H9 (cell line): ENCODE results near the gene TMPRSS5. TPM values are rescaled to one million over a fixed set of nuclear protein-coding genes. Genes with fewer than 3 reads are reported as not detected.

Source experiments
- DNase-seq: peaks from one replicate; pipeline ENCODE4 v3.0.0-alpha.2; 2017
- H2AFZ ChIP-seq: one replicate; pipeline ENCODE4 v1.6.1; 2013; ENCODE audit warnings: mild to moderate bottlenecking, low read length, control low read depth, moderate library complexity
- H2AK5ac ChIP-seq: 2 replicates; pipeline ENCODE4 v1.6.1; 2013; ENCODE audit warnings: low read length, control low read depth, mixed read lengths; ENCODE audit not compliant: insufficient read length
- H2BK120ac ChIP-seq: one replicate; pipeline ENCODE4 v1.6.1; 2013; ENCODE audit warnings: low read depth, mild to moderate bottlenecking, low read length, control low read depth, inconsistent platforms; ENCODE audit not compliant: poor library complexity, severe bottlenecking
- H2BK12ac ChIP-seq: 2 replicates; pipeline ENCODE4 v1.6.1; 2013; ENCODE audit warnings: low read length, control low read depth, mixed read lengths, low read depth; ENCODE audit not compliant: insufficient read length
- H2BK15ac ChIP-seq: 2 replicates; pipeline ENCODE4 v1.6.1; 2013; ENCODE audit warnings: low read depth, low read length, control low read depth
- H2BK20ac ChIP-seq: one replicate; pipeline ENCODE4 v1.6.1; 2013; ENCODE audit warnings: low read depth, mild to moderate bottlenecking, low read length, control low read depth, inconsistent platforms; ENCODE audit not compliant: poor library complexity, severe bottlenecking
- H2BK5ac ChIP-seq: 2 replicates; pipeline ENCODE4 v1.6.1; 2013; ENCODE audit warnings: low read length, control low read depth, mixed read lengths; ENCODE audit not compliant: insufficient read length
- H3K14ac ChIP-seq: 2 replicates; pipeline ENCODE4 v1.6.1; 2013; ENCODE audit warnings: low read length, control low read depth; ENCODE audit not compliant: insufficient read depth
- H3K18ac ChIP-seq: 2 replicates; pipeline ENCODE4 v1.6.1; 2013; ENCODE audit warnings: low read depth, mild to moderate bottlenecking, mixed read lengths, low read length, control low read depth; ENCODE audit not compliant: insufficient read length
- H3K23ac ChIP-seq: 2 replicates; pipeline ENCODE4 v1.6.1; 2013; ENCODE audit warnings: low read length, control low read depth, mixed read lengths, low read depth; ENCODE audit not compliant: insufficient read length
- H3K23me2 ChIP-seq: 2 replicates; pipeline ENCODE4 v1.6.1; 2013; ENCODE audit warnings: low read depth, mild to moderate bottlenecking, mixed read lengths, low read length, control low read depth; ENCODE audit not compliant: insufficient read length, poor library complexity, severe bottlenecking
- H3K27ac ChIP-seq: 2 replicates; pipeline ENCODE4 v1.5.1; 2013; ENCODE audit warnings: low read length, control low read depth, mixed read lengths, low read depth; ENCODE audit not compliant: insufficient read length
- H3K27me3 ChIP-seq: 2 replicates; pipeline ENCODE4 v1.6.1; 2013; ENCODE audit warnings: low read length, control low read depth, inconsistent platforms; ENCODE audit not compliant: insufficient read depth
- H3K4ac ChIP-seq: 2 replicates; pipeline ENCODE4 v1.6.1; 2013; ENCODE audit warnings: low read depth, mild to moderate bottlenecking, control low read depth, inconsistent platforms, low read length, moderate library complexity
- H3K4me1 ChIP-seq: 2 replicates; pipeline ENCODE4 v1.6.1; 2013; ENCODE audit warnings: low read length, control low read depth, inconsistent platforms; ENCODE audit not compliant: insufficient read depth
- H3K4me2 ChIP-seq: 2 replicates; pipeline ENCODE4 v1.6.1; 2013; ENCODE audit warnings: low read length, control low read depth, mixed read lengths; ENCODE audit not compliant: insufficient read length, insufficient read depth
- H3K56ac ChIP-seq: 2 replicates; pipeline ENCODE4 v1.6.1; 2013; ENCODE audit warnings: low read depth, mild to moderate bottlenecking, mixed read lengths, low read length, control low read depth; ENCODE audit not compliant: insufficient read length
- H3K79me1 ChIP-seq: 2 replicates; pipeline ENCODE4 v1.6.1; 2013; ENCODE audit warnings: low read depth, mild to moderate bottlenecking, moderate library complexity, low read length, control low read depth, inconsistent platforms; ENCODE audit not compliant: insufficient read depth, poor library complexity, severe bottlenecking
- H3K79me2 ChIP-seq: 2 replicates; pipeline ENCODE4 v1.6.1; 2013; ENCODE audit warnings: low read length, control low read depth, inconsistent platforms; ENCODE audit not compliant: insufficient read depth
- H3K9ac ChIP-seq: 2 replicates; pipeline ENCODE4 v1.6.1; 2013; ENCODE audit warnings: low read length, control low read depth, mixed read lengths; ENCODE audit not compliant: insufficient read length; ENCODE audit errors: extremely low read depth
- H3K9me3 ChIP-seq: one replicate; pipeline ENCODE4 v1.6.1; 2013; ENCODE audit warnings: low read depth, low read length, inconsistent platforms; ENCODE audit not compliant: control insufficient read depth
- H3T11ph ChIP-seq: one replicate; pipeline ENCODE4 v1.6.1; 2013; ENCODE audit warnings: mild to moderate bottlenecking, low read length, control low read depth, inconsistent platforms
- H4K20me1 ChIP-seq: one replicate; pipeline ENCODE4 v1.6.1; 2013; ENCODE audit not compliant: control insufficient read depth, insufficient read length, insufficient read depth
- H4K5ac ChIP-seq: 2 replicates; pipeline ENCODE4 v1.6.1; 2013; ENCODE audit warnings: low read depth, mild to moderate bottlenecking, mixed read lengths, low read length, control low read depth; ENCODE audit not compliant: insufficient read length
- H4K8ac ChIP-seq: replicated peaks from 2 replicates; pipeline ENCODE4 v1.6.1; 2013; ENCODE audit warnings: low read length, control low read depth, mixed read lengths, low read depth; ENCODE audit not compliant: insufficient read length
- H4K91ac ChIP-seq: 2 replicates; pipeline ENCODE4 v1.6.1; 2013; ENCODE audit warnings: low read depth, mild to moderate bottlenecking, moderate library complexity, mixed read lengths, low read length, control low read depth; ENCODE audit not compliant: insufficient read length
- H3K27ac Mint-ChIP-seq, 3 experiments: 2 replicates in 2 of 3; 3 replicates in 1 of 3; pipeline ENCODE4 v1.8.0; 2020 to 2021; ENCODE audit warnings: mixed read lengths in 3 of 3, mild to moderate bottlenecking in 1 of 3, moderate library complexity in 1 of 3
- H3K27me3 Mint-ChIP-seq: 2 replicates; pipeline ENCODE4 v1.8.0; 2021; ENCODE audit warnings: low read depth, mild to moderate bottlenecking, moderate library complexity, mixed read lengths
- H3K36me3 Mint-ChIP-seq, 3 experiments: 2 replicates in 2 of 3; 3 replicates in 1 of 3; pipeline ENCODE4 v1.8.0; 2020 to 2021; ENCODE audit warnings: low read depth in 3 of 3, mixed read lengths in 3 of 3; ENCODE audit not compliant: insufficient read depth in 1 of 3
- H3K4me1 Mint-ChIP-seq, 2 experiments: 2 replicates each; pipeline ENCODE4 v1.8.0; 2020; ENCODE audit warnings: mixed read lengths in 2 of 2
- H3K4me3 Mint-ChIP-seq, 2 experiments: 2 replicates in 1 of 2; 3 replicates in 1 of 2; pipeline ENCODE4 v1.8.0; 2020 to 2021; ENCODE audit warnings: mild to moderate bottlenecking in 2 of 2, mixed read lengths in 2 of 2, moderate library complexity in 1 of 2
- H3K9me3 Mint-ChIP-seq, 2 experiments: 2 replicates in 1 of 2; 3 replicates in 1 of 2; pipeline ENCODE4 v1.8.0; 2020; ENCODE audit warnings: mild to moderate bottlenecking in 2 of 2, mixed read lengths in 2 of 2, moderate library complexity in 1 of 2
- WGBS: extraction: QIAGEN DNeasy Blood & Tissue Kit; methylation state at CpG from one replicate; pipeline ENCODE4 v1.1.7; 2013; ENCODE audit warnings: missing lambda C conversion rate, low lambda C conversion rate, mixed read lengths; ENCODE audit not compliant: insufficient read length; ENCODE audit errors: extremely low coverage; 5-methylcytosine and 5-hydroxymethylcytosine counted together
- total RNA-seq: library from RNA; stranded (reverse); gene quantifications from 2 replicates; pipeline ENCODE4 v1.2.1, GENCODE V29; 2021
- TF ChIP-seq, protein P1 (sequence below): fragments of 200-600 bp; sonication (generic); conservative IDR thresholded peaks from 3 replicates; pipeline ENCODE4 v1.8.0; 2021; ENCODE audit warnings: antibody characterized with exemption, mild to moderate bottlenecking

TMPRSS5 gene
- total RNA-seq, 1 experiment from 2014 or later: 0.37 TPM

DNA sequence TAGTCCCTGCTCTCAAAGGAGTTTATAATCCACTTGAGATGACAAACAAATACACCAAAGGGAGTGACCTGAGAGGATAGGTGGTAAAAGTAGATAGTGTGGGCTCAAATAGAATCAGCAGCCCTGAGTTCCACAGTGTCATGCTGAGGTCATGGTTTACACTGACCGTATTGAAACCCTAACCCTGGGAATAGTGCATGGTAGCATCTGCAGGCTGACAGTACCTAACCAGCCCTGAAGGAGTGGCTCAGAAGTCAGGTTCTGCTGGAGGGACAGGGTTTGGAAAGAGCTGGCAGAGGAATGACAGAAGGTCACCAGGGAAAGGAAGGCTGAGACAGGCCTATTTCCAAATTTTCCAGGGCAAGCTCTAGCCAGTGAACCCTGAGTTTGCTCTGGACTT lies 9.2 kb upstream of the TMPRSS5 start:
- Mint-ChIP-seq H3K27ac (no peak overlapping the region), H3K9me3 (peaks cover 5 to 7% of the 10 kb centered on the region in 2 experiments; a peak in 2 of 5 replicates), H3K4me1 (peaks cover 0 to 3% of the 10 kb centered on the region in 2 experiments; a peak in 1 of 4 replicates), H3K27me3 (no peaks in the 10 kb centered on the region), H3K4me3 (no peak overlapping the region), H3K36me3 (peaks cover 0 to 11% (median 4%) of the 10 kb centered on the region in 3 experiments; a peak in 4 of 7 replicates)
- Histone ChIP-seq H4K5ac (no peak overlapping the region), H2AK5ac (no peak overlapping the region), H3K4me1 (no peaks in the 10 kb centered on the region), H2AFZ (no peak overlapping the region), H3K9ac (no peak overlapping the region), H3K27ac (no peak overlapping the region), H4K20me1 (no peaks in the 10 kb centered on the region), H4K8ac (no peak overlapping the region), H3K79me2 (no peaks in the 10 kb centered on the region), H2BK15ac (no peak overlapping the region), H3K56ac (no peak overlapping the region), H3K9me3 (no peaks in the 10 kb centered on the region), H3K4ac (no peak overlapping the region), H3K18ac (no peak overlapping the region), H3K79me1 (no peaks in the 10 kb centered on the region), H2BK12ac (no peak overlapping the region), H3T11ph (no peak overlapping the region), H2BK20ac (no peak overlapping the region), H3K14ac (no peak overlapping the region), H3K27me3 (no peaks in the 10 kb centered on the region), H3K23me2 (no peaks in the 10 kb centered on the region), H3K23ac (no peak overlapping the region), H4K91ac (no peak overlapping the region), H2BK5ac (no peak overlapping the region), H2BK120ac (no peak overlapping the region), H3K4me2 (no peak overlapping the region)
- no CpG with 5 or more reads among the region's 1 CpG for WGBS
- TF ChIP-seq, protein P1, sequence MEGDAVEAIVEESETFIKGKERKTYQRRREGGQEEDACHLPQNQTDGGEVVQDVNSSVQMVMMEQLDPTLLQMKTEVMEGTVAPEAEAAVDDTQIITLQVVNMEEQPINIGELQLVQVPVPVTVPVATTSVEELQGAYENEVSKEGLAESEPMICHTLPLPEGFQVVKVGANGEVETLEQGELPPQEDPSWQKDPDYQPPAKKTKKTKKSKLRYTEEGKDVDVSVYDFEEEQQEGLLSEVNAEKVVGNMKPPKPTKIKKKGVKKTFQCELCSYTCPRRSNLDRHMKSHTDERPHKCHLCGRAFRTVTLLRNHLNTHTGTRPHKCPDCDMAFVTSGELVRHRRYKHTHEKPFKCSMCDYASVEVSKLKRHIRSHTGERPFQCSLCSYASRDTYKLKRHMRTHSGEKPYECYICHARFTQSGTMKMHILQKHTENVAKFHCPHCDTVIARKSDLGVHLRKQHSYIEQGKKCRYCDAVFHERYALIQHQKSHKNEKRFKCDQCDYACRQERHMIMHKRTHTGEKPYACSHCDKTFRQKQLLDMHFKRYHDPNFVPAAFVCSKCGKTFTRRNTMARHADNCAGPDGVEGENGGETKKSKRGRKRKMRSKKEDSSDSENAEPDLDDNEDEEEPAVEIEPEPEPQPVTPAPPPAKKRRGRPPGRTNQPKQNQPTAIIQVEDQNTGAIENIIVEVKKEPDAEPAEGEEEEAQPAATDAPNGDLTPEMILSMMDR: no peak
- no peak for DNase-seq
